ENCODE results near the gene CAMK2N1.

The CAMK2N1 gene

DNA sequence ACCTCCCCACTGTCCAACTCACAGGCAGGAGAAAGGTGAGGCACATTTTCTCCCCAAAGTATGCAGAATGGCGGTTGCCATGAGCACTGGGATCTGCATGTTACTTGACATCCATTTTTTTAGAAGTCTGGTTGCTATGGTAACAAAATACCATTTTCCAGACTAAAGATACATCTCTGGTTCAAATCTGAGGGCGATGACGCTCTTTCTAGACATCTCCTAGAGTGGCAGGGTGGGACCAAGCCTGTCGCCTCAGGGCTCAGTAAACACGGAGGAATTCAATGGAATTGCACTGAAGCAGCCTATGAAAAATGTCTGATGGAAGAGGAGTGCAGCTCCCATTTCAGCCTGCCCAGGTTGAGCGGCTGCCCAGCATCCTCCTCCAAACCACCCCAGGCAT is 44.9 kb upstream of the CAMK2N1 start:
- no peak overlapping the region for H3K27ac ChIP-seq (ENCODE audit: low read depth, low read length, poor library complexity, severe bottlenecking)
- H3K27me3 ChIP-seq (ENCODE audit: insufficient read depth, low read length): no peaks in the 10 kb centered on the region
- H3K4me2 ChIP-seq (ENCODE audit: low read length): no peak overlapping the region
- no peak overlapping the region for H2AFZ ChIP-seq (ENCODE audit: low read length)
- no peaks in the 10 kb centered on the region for H3K79me2 ChIP-seq (ENCODE audit: insufficient read depth, low read length)
- no peak for TF ChIP-seq EZH2 (IDR thresholded peaks at IDR 0.05; ENCODE audit: borderline replicate concordance, low read length)
- TF ChIP-seq, protein P1, sequence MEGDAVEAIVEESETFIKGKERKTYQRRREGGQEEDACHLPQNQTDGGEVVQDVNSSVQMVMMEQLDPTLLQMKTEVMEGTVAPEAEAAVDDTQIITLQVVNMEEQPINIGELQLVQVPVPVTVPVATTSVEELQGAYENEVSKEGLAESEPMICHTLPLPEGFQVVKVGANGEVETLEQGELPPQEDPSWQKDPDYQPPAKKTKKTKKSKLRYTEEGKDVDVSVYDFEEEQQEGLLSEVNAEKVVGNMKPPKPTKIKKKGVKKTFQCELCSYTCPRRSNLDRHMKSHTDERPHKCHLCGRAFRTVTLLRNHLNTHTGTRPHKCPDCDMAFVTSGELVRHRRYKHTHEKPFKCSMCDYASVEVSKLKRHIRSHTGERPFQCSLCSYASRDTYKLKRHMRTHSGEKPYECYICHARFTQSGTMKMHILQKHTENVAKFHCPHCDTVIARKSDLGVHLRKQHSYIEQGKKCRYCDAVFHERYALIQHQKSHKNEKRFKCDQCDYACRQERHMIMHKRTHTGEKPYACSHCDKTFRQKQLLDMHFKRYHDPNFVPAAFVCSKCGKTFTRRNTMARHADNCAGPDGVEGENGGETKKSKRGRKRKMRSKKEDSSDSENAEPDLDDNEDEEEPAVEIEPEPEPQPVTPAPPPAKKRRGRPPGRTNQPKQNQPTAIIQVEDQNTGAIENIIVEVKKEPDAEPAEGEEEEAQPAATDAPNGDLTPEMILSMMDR (IDR thresholded peaks at IDR 0.05; ENCODE audit: low read length): no peak
- H3F3A ChIP-seq (ENCODE audit: insufficient read depth, low read length): no peaks in the 10 kb centered on the region
- no peaks in the 10 kb centered on the region for H3K4me1 ChIP-seq (ENCODE audit: insufficient read depth, low read length, severe bottlenecking)
- H4K20me1 ChIP-seq (ENCODE audit: insufficient read depth, low read length): no peaks in the 10 kb centered on the region
- no peak overlapping the region for H3K9ac ChIP-seq (ENCODE audit: low read length)
- no peaks in the 10 kb centered on the region for H3K36me3 ChIP-seq (ENCODE audit: insufficient read depth, low read length)
- H3K9me2 ChIP-seq (ENCODE audit: low read depth, low read length): no peaks in the 10 kb centered on the region
- no peak overlapping the region for H3K4me3 ChIP-seq (ENCODE audit: low read depth, low read length, poor library complexity, severe bottlenecking)
- no peaks in the 10 kb centered on the region for H3K9me3 ChIP-seq (ENCODE audit: low read length)

DNA sequence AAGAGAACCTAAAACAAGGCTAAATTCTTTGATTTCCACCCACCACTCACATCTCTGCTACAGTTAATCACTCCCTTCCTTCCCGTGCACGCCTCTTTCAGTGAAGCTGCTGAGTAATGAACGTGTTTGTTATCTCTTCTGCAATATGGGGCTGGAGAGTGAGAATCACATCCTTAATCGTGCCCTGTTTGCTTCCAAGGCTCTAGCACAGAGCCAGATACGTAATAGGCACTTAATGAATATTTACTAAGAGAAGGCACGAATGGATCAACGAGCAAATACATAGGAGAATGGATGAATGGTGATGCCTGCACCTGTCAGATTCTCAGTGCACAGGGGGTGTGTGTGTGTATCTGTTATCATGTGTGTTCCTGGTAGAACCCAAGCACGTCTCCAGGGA is 44.3 kb upstream of the CAMK2N1 start:
- no peaks in the 10 kb centered on the region for H3K79me2 ChIP-seq (ENCODE audit: insufficient read depth, low read length)
- no peaks in the 10 kb centered on the region for H3K4me1 ChIP-seq (ENCODE audit: insufficient read depth, low read length, severe bottlenecking)
- no peaks in the 10 kb centered on the region for H3K36me3 ChIP-seq (ENCODE audit: insufficient read depth, low read length)
- TF ChIP-seq, protein P1 (IDR thresholded peaks at IDR 0.05; ENCODE audit: low read length): no peak
- no peak for TF ChIP-seq EZH2 (IDR thresholded peaks at IDR 0.05; ENCODE audit: borderline replicate concordance, low read length)
- H3K9ac ChIP-seq (ENCODE audit: low read length): no peak overlapping the region
- H3K27ac ChIP-seq (ENCODE audit: low read depth, low read length, poor library complexity, severe bottlenecking): no peak overlapping the region
- H3F3A ChIP-seq (ENCODE audit: insufficient read depth, low read length): no peaks in the 10 kb centered on the region
- no peak overlapping the region for H3K4me2 ChIP-seq (ENCODE audit: low read length)
- no peak overlapping the region for H3K4me3 ChIP-seq (ENCODE audit: low read depth, low read length, poor library complexity, severe bottlenecking)
- H2AFZ ChIP-seq (ENCODE audit: low read length): no peak overlapping the region
- H4K20me1 ChIP-seq (ENCODE audit: insufficient read depth, low read length): no peaks in the 10 kb centered on the region
- no peaks in the 10 kb centered on the region for H3K9me2 ChIP-seq (ENCODE audit: low read depth, low read length)
- H3K9me3 ChIP-seq (ENCODE audit: low read length): no peaks in the 10 kb centered on the region
- no peaks in the 10 kb centered on the region for H3K27me3 ChIP-seq (ENCODE audit: insufficient read depth, low read length)

DNA sequence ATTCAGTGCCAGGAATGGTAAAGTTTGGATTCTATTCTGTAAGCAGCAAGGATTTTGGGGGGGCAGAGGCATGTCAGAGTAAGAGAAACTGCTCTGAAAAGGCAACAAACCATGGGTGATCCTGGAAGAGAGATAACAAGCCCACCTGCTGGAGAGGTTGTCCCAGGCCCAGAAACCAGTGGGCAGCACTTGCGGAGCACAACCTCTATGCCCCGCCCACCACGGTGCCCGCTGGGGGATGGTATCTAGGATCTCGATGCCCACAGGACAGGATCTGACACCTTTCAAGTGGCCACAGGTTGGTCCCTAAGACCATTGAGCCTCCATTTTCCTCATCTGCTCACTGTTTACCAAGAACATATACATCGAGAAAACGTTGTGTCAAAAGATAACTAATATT is 42.2 kb upstream of the CAMK2N1 start:
- no peaks in the 10 kb centered on the region for H3F3A ChIP-seq (ENCODE audit: insufficient read depth, low read length)
- H3K4me3 ChIP-seq (ENCODE audit: low read depth, low read length, poor library complexity, severe bottlenecking): no peak overlapping the region
- no peaks in the 10 kb centered on the region for H3K9me3 ChIP-seq (ENCODE audit: low read length)
- H3K4me2 ChIP-seq (ENCODE audit: low read length): no peak overlapping the region
- no peaks in the 10 kb centered on the region for H3K36me3 ChIP-seq (ENCODE audit: insufficient read depth, low read length)
- no peaks in the 10 kb centered on the region for H4K20me1 ChIP-seq (ENCODE audit: insufficient read depth, low read length)
- no peaks in the 10 kb centered on the region for H3K79me2 ChIP-seq (ENCODE audit: insufficient read depth, low read length)
- H3K27me3 ChIP-seq (ENCODE audit: insufficient read depth, low read length): 0 out of 2 replicates have a peak, but pooled peaks cover 3% of the 10 kb centered on the region
- H2AFZ ChIP-seq (ENCODE audit: low read length): no peak overlapping the region
- TF ChIP-seq, protein P1 (IDR thresholded peaks at IDR 0.05; ENCODE audit: low read length): no peak
- no peak for TF ChIP-seq EZH2 (IDR thresholded peaks at IDR 0.05; ENCODE audit: borderline replicate concordance, low read length)
- H3K9me2 ChIP-seq (ENCODE audit: low read depth, low read length): no peaks in the 10 kb centered on the region
- H3K27ac ChIP-seq (ENCODE audit: low read depth, low read length, poor library complexity, severe bottlenecking): no peak overlapping the region
- no peak overlapping the region for H3K9ac ChIP-seq (ENCODE audit: low read length)
- no peaks in the 10 kb centered on the region for H3K4me1 ChIP-seq (ENCODE audit: insufficient read depth, low read length, severe bottlenecking)

Data from OCI-LY1 (cell line).